Tongue (tissue), 2 donors: ENCODE measurements around the gene INTS1. TPM values are rescaled to one million over a fixed set of nuclear protein-coding genes. Genes with fewer than 3 reads are reported as not detected.

ENCODE experiments used
- DNase-seq: peaks from one replicate; pipeline ENCODE4 v3.0.0-alpha.2; 2015
- total RNA-seq: library from RNA; depleted of rRNA; stranded (reverse); fragments of >200 nt; gene quantifications from one replicate; pipeline ENCODE4 v1.2.3, GENCODE V29; 2014

INTS1 gene
- total RNA-seq, 1 donor from 2014 or later: 38.7 TPM

DNA sequence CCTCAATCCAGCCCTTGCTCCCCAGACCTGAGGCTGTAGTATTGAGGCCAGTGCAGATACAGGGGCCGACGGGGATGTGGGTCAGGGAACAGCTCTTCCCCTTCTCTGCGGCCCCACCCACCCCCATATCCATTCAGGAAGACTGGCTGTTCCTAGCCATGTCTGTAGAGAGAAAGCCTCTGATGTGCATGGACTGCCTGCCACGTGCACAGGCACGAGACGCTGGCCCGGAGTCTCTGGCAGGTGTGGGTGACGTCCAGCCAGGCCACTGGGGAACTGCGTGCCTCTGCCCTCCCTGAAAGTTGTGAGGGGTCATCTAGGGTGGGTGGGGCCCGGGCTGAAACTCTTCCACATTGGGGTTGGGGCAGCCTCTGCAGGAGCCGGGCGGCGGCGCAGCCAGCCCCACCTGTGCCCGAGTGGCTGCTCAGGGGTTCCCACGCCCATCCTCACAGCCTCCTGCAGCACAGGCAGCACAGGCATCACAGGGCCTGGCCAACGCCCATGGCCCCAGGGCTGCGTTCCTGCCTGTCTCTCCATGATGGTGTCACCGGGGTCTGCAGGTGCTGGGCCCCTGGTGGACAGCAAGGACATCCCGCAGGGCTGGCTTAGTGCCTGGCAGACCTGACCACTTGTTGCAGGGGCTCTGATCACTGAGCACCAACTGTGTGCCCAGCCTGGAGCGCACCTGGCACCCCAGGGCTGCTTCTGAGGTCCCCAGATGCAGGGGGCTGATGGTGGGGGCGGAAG, 72.4 kb downstream of the INTS1 start:
- no peak for DNase-seq

DNA sequence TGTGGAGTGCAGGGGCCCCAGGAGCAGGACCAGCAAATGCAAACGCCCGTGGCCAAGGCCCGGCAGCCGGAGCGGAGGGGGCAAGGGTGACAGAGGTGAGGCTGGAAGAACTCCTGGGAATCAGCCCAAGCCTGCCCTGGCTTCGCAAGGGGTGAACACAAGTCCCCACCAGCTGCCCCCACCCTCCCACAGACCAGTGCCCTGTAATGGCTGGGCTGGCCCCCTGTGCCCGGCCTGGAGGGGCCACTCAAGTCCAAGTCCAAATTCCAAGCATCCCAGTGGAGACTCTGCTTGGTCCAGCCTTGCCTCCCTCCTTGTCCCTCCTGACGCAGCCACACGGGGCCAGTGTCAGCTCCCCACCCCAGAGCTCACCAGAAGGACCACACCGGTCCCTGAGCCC, 73.0 kb downstream of the INTS1 start:
- no peak for DNase-seq

DNA sequence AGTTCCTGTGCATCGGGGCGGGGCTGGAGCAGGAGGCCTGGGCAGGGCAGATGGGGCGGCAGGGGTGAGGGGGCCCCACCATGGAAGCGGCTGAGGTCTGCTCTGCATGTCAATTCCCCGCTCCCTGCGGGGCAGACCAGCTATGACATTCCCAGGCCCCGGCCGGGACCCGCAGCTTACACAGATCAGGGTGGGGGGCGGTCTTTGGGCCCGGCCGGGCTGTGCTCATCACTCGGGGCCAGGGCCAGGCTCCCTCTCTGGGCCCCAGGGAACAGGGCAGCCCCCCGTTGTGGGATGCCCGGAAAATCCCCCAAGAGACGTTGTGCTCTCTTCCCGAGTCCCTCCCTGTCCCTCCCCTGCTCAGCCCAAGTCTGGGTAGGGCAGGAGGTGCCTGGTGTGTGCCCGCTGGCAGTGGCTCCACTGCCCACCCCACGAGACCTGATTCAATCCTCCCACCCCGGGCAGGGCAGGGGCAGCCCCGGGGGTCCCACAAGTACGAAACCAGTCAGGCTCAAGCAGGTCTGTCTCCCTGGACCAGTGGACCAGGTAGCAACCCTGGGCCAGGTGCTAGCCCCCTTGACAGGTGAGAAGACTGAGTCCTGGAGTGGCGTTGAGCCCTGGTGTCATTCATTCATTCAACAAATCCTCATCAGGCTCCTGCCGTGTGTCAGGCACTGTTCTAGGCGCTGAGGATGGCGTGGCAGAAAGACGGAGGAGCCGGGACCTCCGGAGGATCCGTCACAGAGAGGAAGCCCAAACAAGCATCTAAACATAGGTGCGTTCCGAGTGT, 73.9 kb downstream of the INTS1 start:
- no peak for DNase-seq

DNA sequence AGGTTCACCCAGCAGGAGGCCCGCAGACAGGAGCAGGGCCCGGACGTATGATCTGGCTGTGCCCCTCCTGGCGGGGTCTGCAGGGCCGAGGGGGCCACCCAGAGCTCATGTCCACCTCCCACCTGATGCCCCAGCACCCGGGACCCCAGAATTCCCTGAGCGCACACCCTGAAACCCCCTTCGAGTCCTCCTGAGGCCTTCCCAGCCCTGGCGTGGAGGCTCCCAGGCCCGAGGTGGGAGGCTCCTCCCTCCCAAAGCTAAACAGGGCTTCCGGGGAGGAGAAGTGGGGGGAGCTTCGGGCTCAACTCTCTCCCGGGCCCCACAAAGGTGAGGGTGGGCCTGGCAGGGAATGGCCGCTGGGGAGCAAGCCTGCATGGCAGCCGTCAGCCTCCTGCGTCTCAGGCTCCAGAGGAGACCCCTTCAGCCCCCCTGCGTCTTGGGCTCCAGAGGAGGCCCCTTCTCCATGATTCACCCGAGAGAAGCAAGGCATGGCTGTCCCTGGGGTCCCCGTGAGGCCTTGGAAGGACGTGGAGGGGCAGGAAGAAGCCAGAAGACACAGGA, 75.2 kb downstream of the INTS1 start:
- DNase-seq: peak; percentile 45

DNA sequence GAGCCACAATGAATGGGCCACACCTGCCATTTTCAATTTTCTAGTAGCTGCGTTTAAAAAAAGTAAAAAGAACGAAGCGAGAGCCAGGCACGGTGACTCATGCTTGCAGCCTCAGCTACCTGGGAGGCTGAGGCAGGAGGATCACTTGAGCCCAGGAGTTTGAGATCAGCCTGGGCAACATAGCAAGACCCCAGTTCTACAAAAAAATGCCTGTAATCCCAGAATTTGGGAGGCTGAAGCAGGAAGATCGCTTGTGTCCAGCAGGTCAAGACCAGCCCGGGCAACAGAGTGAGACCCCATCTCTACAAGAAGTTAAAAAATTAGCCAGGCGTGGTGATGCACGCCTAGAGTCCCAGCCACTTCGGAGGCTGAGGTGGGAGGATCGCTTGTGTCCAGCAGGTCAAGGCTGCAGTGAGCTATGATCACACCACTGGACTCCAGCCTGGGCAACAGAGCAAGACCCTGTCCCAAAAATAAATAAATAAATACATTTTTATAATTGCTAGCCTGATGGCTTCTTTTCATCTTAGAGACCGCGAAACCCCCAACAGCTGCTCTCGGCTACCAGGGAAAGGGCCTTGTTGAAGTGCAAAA, 77.0 kb downstream of the INTS1 start:
- DNase-seq: no peak

DNA sequence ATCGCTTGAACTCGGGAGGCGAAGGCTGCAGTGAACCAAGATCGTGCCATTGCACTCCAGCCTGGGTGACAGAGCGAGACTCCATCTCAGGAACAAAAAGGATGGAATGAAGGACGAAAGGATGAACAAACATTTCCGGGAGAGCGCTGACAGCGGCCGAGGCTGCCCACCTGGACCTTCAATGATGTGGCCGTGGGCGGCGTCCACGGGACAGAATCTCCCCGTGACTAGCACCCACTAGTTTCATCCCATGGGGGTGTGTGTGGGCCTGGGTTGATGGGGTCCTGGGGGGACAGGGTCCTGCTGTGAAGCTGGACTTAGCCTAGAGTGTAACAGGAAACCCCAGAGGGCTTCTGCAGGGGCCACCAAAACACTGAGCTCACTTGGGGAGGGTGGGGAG, 77.7 kb downstream of the INTS1 start:
- DNase-seq: no peak

DNA sequence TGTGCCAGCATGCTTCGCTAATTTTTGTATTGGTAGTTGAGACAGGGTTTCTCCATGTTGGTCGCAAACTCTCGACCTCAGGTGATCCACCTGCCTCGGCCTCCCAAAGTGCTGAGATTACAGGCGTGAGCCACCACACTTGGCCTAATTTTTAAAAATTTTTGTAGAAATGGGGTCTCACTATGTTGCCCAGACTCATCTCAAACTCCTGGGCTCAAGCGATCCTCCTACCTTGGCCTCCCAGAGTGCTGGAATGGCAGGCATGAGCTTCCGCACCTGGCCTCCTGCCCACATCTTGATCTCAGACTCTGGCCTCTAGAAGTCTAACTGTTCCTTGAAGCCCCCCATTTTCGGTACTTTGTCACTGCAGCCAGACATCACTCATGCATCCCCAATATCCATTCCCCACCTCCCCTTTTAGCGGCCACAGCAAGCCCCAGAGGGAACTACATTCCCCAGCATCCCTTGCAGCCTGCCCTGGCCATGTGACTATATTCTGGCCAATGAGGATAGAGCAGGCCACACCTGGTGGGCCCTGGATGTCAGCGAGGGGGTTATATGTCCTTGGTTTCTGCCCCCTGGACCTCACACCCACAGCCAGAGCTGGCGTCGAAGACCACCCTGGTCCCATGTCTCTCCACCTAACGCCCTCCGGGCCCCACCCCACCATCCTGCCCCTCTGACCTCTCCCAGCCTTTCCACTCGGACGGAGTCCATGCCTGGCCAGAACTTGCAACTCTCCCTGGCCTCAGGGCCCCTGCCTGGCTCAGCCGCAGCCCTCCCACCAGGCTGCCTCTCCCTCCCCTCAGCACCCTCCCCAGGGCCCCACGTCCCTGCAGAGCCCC, 78.7 kb downstream of the INTS1 start:
- DNase-seq: no peak

DNA sequence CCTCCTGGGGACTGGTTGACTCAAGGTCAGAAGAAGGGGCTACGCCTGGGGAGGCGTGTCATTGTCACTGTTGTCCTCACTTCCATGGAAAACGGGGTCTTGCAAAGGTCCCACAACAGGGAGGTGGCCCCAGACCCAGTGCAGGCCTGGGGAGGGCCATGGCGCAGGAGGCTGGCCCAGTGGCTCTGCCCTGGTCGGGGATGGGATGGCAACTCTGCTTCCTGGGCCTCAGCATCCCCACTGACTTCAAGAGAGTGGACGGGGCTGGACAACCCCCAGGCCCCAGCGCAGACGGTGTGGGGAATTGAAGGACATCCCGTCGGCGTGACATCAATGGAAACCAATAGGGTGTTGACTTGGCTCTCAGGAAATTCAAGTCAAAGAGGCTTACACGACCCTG, 80.1 kb downstream of the INTS1 start:
- DNase-seq: no peak

DNA sequence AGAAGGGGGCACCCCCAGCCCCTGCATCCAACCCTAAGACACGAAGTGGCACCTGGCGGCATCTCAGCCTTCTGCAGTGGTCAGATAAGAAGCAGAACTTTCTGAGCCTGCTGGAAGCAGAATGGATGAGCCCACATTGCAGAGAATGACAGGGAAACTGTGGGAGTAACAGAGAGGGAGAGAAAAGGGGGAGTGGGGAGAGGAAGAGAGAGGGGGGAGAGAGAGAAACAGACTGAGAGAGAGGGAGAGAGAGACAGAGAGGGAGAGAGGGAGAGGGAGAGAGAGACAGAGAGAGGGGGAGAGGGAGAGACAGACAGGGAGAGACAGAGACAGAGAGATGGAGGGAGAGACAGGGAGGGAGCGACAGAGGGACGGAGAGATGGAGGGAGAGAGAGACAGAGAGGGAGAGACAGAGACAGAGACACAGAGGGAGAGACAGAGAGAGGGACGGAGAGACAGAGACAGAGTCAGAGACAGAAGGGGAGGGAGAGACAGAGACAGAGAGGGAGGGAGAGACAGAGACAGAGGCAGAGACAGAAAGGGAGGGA, 80.9 kb downstream of the INTS1 start:
- DNase-seq: no peak

DNA sequence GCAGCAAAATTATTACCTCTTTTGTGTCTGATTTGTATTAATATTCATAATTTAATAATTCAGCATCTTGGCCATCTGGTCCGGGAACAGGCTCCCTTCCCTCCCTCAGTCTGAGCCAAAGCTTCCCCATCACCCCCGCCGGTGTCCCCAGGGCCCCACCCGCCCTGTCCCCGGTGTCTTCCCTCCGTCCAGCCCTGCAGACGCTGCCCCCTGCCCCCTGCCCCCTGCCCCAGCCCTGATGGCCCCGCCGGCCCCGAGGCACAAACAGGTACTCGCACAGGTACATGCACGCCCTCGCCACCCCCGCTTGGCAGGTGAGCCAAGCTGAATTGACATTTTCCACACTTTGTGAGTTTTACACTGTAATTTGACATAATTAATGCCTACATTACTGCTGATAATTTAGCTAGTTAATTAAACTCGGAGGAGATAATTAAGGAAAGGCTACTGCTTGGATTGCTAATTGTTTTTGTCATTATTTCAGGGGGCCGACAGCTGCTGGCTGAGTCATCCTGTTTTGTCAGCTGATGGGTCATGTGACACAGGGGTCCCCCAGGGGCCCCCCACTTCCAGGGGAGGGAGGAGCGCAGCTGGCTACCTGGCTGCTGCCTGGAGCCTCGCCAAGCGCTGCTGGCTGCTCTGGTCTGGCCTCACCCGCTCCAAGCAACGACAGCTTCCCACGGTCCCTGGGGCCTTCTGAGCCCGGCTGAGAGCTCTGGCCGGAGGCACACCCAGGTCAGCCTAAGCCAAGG, 81.5 kb downstream of the INTS1 start:
- peak; percentile 76 for DNase-seq

DNA sequence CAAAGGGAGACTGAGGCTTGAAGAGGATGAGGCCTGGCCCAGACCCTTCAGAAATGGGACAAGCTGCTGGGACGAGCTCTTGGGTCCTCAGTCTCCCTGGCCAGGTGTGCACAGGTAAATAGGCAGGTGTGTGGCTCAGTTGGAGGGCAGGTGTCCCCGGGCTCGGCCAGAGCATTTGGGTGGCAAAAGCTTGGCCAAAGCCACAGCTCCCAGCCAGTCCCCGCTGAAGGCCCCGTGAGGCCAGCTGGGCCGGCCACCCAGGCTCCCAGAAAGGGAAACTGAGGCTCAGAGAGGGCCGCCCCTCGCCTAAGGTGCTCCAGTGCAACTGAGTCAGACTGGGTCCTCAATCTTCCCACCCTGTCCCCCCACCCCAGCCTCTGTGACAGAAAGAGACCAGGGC, 82.2 kb downstream of the INTS1 start:
- DNase-seq: no peak

DNA sequence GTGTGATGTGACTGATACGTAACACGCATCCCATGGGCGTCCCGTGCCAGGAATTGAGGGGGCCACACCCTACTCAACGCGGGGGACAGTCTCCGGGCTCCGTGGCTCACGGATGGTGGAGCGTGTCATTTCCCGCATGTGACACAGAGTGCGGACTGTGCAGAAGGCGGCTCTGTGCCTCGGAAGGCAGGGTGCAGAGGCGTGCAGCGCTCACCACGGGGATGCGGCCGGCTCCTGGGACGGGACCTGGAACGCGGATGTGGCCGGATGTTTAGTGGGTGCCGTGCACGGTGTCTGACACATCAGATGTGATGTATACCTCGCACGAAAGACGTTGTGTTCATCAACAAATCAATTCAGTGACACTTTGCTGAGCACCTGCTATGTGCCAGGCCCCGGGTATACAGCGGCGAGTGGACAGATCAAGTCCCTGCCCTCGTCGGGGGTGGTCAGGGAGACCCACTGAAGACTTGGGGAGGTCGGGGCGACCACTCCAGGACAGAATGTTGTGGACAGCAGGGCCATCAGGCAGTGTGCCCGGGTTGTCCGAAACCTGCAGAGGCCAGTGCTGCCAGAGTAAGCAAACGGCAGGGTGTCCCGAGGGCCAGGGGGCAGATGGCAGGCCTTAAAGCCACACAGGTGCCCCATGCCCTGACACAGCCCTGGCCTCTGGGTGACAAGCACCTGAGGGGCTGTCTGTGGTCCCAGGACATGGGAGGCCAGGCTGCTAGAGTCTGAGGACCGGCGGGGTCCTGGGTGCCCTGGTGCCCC, 83.0 kb downstream of the INTS1 start:
- DNase-seq: no peak

Other genes starting within 250 kb of the INTS1 start
- 6.7 TPM for gene MICALL2, start 44.9 kb downstream of the INTS1 start, total RNA-seq
- 26.6 TPM for gene MAFK, start 26.3 kb upstream of the INTS1 start, total RNA-seq
- 22.1 TPM for gene TMEM184A, start 51.8 kb upstream of the INTS1 start, total RNA-seq
- gene PSMG3, start 65.6 kb upstream of the INTS1 start, total RNA-seq: 7.0 TPM
- gene ELFN1, start 165.9 kb upstream of the INTS1 start, total RNA-seq: 4.3 TPM